Kidney (tissue), 14 donors: ENCODE results near the gene IL11. TPM values are rescaled to one million over a fixed set of nuclear protein-coding genes. Genes with fewer than 3 reads are reported as not detected.

ENCODE experiments used
- DNase-seq, 5 donors: peaks; one replicate each; pipeline ENCODE4 v3.0.0-alpha.2; 2013 to 2020
- FAIRE-seq: peaks from 2 replicates; lab custom pipeline; 2012; peaks lifted over from hg19 to GRCh38; lab: Jason Lieb, UNC
- H3K27ac ChIP-seq, 2 donors: one replicate each; pipeline ENCODE4 v1.7.0; 2013; ENCODE audit warnings: low read depth in 2 of 2, low read length in 2 of 2, inconsistent platforms in 1 of 2
- H3K27me3 ChIP-seq: one replicate; pipeline ENCODE4 v1.7.1; 2013; ENCODE audit warnings: low read length, inconsistent platforms; ENCODE audit not compliant: control insufficient read depth, insufficient read depth
- H3K36me3 ChIP-seq, 3 donors: one replicate each; pipeline versions ENCODE4 v1.7.0 to v1.7.1; 2013; ENCODE audit warnings: low read length in 3 of 3, control low read depth in 1 of 3, inconsistent platforms in 1 of 3; ENCODE audit not compliant: insufficient read depth in 3 of 3, control insufficient read depth in 2 of 3
- H3K4me1 ChIP-seq, 3 donors: one replicate each; pipeline versions ENCODE4 v1.7.0 to v1.7.1; 2013; ENCODE audit warnings: low read length in 3 of 3, inconsistent platforms in 1 of 3, low read depth in 1 of 3; ENCODE audit not compliant: control insufficient read depth in 2 of 3, insufficient read depth in 2 of 3
- H3K4me3 ChIP-seq, 3 donors: one replicate each; pipeline versions ENCODE4 v1.7.0 to v1.8.1; 2013; ENCODE audit warnings: low read length in 3 of 3, control low read depth in 1 of 3, inconsistent platforms in 1 of 3
- H3K9ac ChIP-seq, 3 donors: one replicate each; pipeline versions ENCODE4 v1.7.0 to v1.7.1; 2013; ENCODE audit warnings: low read length in 3 of 3, control low read depth in 1 of 3, inconsistent platforms in 1 of 3
- H3K9me3 ChIP-seq, 3 donors: one replicate each; pipeline versions ENCODE4 v1.7.0 to v1.7.1; 2013; ENCODE audit warnings: low read length in 3 of 3, control low read depth in 1 of 3, inconsistent platforms in 1 of 3; ENCODE audit not compliant: control insufficient read depth in 2 of 3, insufficient read depth in 1 of 3
- intact Hi-C: fragments of 100-400 bp; cut with DNase I; formaldehyde crosslinking; loops from one replicate; pipeline ENCODE4 v1.11.1; 2022
- polyA plus RNA-seq: library from polyadenylated mRNA; stranded (reverse); fragments of 350-450 nt; fragmentation: Illumina TruSeq; extraction: RNeasy Lipid Tissue Mini Kit (QIAGEN cat#74804); gene quantifications from one replicate; pipeline ENCODE4 v1.2.3, GENCODE V29; 2014; ENCODE audit warnings: low read depth, low replicate concordance; ENCODE audit not compliant: insufficient read depth
- total RNA-seq: library from RNA; stranded (reverse); fragmentation: NEBNext Ultra II Directional; extraction: Animal tissue kit (Norgen Biotek cat#: 25700); gene quantifications from one replicate; pipeline ENCODE4 v1.2.1, GENCODE V29; 2021
- TF ChIP-seq, protein P1 (sequence below): IDR thresholded peaks from 3 replicates; pipeline ENCODE4 v1.5.1; 2012; ENCODE audit warnings: mild to moderate bottlenecking, moderate library complexity, borderline replicate concordance; ENCODE audit not compliant: insufficient read depth; ENCODE audit errors: extremely low read depth
- donor health status: control.
- donor health status: control.
- donor health status: control.
- donor health status: control.
- donor health status: control.
- donor health status: DM: yes; HTN: yes; CAD: no.
- donor health status: Normal renal cell carcinoma (clear cell type).

Gene IL11
- total and polyA plus RNA-seq, 2 donors from 2014 or later, result 0.37 to 0.47 TPM

DNA sequence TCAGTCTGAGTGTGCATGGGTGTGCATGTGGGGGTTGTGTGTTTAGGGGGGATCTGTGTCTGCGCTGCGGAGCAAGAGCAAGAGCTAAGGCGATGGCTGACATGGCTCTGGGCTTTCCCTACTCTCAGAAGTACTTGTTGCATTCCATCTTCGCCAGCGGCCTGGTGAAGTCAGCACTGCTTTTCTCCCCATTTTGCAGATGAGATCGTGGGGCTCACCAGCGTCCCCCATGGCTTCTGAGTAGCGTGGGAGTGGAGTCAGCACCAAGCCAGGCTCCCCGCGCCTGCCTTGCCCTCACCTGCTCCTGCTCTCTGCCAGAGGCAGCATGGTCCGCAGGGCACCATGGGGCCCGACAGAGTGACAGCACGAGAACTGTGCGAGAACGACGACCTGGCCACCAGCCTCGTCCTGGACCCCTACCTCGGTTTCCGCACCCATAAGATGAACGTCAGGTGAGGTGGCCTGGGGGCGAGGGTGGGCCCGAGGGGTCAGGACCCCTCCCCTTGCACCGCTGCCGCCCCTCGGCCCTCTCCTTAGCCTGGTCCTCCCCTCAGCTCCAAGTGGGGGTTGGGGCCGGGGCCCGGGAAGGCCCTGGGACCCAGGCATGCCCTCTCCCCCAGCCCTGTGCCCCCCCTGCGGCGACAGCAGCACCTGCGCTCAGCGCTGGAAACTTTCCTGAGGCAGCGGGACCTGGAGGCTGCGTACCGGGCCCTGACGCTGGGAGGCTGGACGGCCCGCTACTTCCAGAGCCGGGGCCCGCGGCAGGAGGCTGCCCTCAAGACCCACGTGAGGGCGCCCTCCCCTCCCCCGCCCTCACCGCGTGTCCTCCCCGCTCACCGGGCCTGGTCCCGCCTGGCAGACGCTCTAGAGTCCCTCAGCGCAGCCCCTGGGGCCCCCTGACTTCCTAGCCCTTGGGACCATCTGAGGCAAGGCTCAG, 28.4 kb downstream of the IL11 start:
- DNase-seq (peak in 2 of 5 donors; percentile 75 to 78), FAIRE-seq (no peak)
- TF ChIP-seq, protein P1, sequence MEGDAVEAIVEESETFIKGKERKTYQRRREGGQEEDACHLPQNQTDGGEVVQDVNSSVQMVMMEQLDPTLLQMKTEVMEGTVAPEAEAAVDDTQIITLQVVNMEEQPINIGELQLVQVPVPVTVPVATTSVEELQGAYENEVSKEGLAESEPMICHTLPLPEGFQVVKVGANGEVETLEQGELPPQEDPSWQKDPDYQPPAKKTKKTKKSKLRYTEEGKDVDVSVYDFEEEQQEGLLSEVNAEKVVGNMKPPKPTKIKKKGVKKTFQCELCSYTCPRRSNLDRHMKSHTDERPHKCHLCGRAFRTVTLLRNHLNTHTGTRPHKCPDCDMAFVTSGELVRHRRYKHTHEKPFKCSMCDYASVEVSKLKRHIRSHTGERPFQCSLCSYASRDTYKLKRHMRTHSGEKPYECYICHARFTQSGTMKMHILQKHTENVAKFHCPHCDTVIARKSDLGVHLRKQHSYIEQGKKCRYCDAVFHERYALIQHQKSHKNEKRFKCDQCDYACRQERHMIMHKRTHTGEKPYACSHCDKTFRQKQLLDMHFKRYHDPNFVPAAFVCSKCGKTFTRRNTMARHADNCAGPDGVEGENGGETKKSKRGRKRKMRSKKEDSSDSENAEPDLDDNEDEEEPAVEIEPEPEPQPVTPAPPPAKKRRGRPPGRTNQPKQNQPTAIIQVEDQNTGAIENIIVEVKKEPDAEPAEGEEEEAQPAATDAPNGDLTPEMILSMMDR, result no peak
- Histone ChIP-seq H3K27me3 (no peaks in the 10 kb centered on the region), H3K4me3 (peak overlapping the region in 1 of 3 donors; percentile 44), H3K9ac (no peak overlapping the region), H3K36me3 (no peaks in the 10 kb centered on the region), H3K9me3 (no peaks in the 10 kb centered on the region), H3K4me1 (peaks cover 0 to 16% (median 0%) of the 10 kb centered on the region in 3 donors), H3K27ac (no peak overlapping the region)
- intact Hi-C loops, result no loop called here

DNA sequence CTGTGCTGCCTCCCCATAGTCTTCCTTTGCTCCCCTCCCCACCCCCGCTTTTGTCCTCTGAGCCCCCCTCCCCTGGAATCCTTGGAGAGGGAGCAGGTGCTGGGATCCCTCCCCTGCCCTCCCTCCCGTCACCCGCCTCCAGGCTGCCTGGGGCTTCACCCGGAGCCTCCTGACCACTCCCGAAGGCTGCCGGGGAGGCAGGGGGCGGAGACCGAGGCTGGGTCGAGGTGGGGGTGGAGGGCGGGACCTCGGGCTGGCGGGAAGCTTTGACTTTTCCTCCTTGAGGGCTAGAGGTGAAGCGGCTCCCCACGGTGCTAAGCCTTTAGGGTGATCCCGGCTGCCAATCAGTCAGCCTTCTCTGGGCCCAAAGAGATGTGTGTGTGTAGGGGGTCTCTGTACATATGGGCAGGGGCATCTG, 29.1 kb downstream of the IL11 start:
- DNase-seq (peak; percentile 84 to 91 (median 87)), FAIRE-seq (no peak)
- H3K27ac ChIP-seq, result no peak overlapping the region
- H3K9me3 ChIP-seq, result no peaks in the 10 kb centered on the region
- peak overlapping the region in 2 of 3 donors; percentile 44 to 68 for H3K4me3 ChIP-seq
- no peaks in the 10 kb centered on the region for H3K27me3 ChIP-seq
- peak overlapping the region in 1 of 3 donors; percentile 87 for H3K9ac ChIP-seq
- intact Hi-C loops, result no loop called here
- TF ChIP-seq, protein P1, result no peak
- peaks cover 0 to 16% (median 0%) of the 10 kb centered on the region in 3 donors for H3K4me1 ChIP-seq
- H3K36me3 ChIP-seq, result no peaks in the 10 kb centered on the region

DNA sequence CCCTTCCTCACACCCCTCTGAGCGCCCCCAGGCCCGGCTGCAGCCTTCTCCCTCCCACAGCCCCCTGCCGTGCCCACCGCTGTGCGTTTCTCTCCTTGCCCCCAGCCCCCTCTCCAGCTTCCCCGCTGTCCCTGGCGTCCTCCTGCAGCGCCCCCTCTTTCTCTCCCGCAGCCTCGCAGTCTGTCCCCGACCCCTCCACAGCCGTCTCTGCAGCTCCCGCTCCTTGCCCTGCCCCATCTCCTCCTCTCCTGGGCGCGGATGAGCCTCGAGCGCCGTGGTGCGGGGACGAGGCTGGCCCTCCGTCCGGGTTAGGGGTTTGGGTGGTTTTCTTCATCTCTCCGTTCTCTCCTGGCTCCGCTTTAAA, 29.5 kb downstream of the IL11 start:
- Histone ChIP-seq H3K4me1 (peaks cover 0 to 16% (median 0%) of the 10 kb centered on the region in 3 donors), H3K27ac (no peak overlapping the region), H3K36me3 (no peaks in the 10 kb centered on the region), H3K9me3 (no peaks in the 10 kb centered on the region), H3K4me3 (peak overlapping the region; percentile 68 to 72 (median 68)), H3K9ac (peak overlapping the region in 2 of 3 donors; percentile 7 to 87), H3K27me3 (no peaks in the 10 kb centered on the region)
- DNase-seq (peak in 4 of 5 donors; percentile 58 to 83 (median 70)), FAIRE-seq (no peak)
- TF ChIP-seq, protein P1, result no peak
- intact Hi-C loops, result no loop called here
